Gastroesophageal sphincter (tissue), 3 donors: Measurements from ENCODE around the gene IMP4.

Experiments
- CTCF ChIP-seq, 4 experiments: fragments of 200-600 bp in 2 of 4; fragments of 450-650 bp in 2 of 4; sonication (generic) in 1 of 4; IDR thresholded peaks; one replicate each; pipeline ENCODE4 v1.5.1; 2017 to 2019; ENCODE audit warnings: antibody characterized with exemption in 4 of 4, mild to moderate bottlenecking in 2 of 4, moderate library complexity in 2 of 4
- EP300 ChIP-seq: sonication (generic); formaldehyde crosslinking; IDR thresholded peaks from one replicate; pipeline ENCODE4 v1.6.1; 2017; ENCODE audit warnings: antibody characterized with exemption, mild to moderate bottlenecking
- POLR2A ChIP-seq, 2 donors: fragments of 450-650 bp; IDR thresholded peaks; one replicate each; pipeline ENCODE4 v1.6.1; 2017; ENCODE audit warnings: antibody characterized with exemption in 2 of 2, mild to moderate bottlenecking in 2 of 2, moderate library complexity in 1 of 2
- POLR2AphosphoS5 ChIP-seq: sonication (generic); formaldehyde crosslinking; IDR thresholded peaks from one replicate; pipeline ENCODE4 v1.6.1; 2017; ENCODE audit warnings: antibody characterized with exemption

- TF ChIP-seq POLR2A (IDR thresholded peaks at IDR 0.05) (no peak), CTCF (IDR thresholded peaks at IDR 0.05) (no peak), POLR2AphosphoS5 (no peak), EP300 (no peak)
These were observed 41.7 kb upstream of the IMP4 start for GRCh38 chr2:130300970-130301348.
